GM12864 (cell line): ENCODE measurements around the gene LIME1.

Source experiments
- DNase-seq: peaks from one replicate; pipeline ENCODE4 v3.0.0-alpha.2; 2011; ENCODE audit warnings: low read depth
- H3K4me3 ChIP-seq: 2 replicates; pipeline ENCODE4 v1.5.1; 2011; ENCODE audit warnings: mild to moderate bottlenecking, low read depth, low read length, control low read depth
- CTCF ChIP-seq: IDR thresholded peaks from 2 replicates; pipeline ENCODE4 v1.5.1; 2011; ENCODE audit warnings: low read depth, mild to moderate bottlenecking, moderate library complexity, low read length, control low read depth, inconsistent platforms; ENCODE audit errors: missing control alignments

The LIME1 gene

GRCh38 chr20:63737945-63738686, 1.7 kb downstream of the LIME1 start:
- H3K4me3 ChIP-seq, result peak overlapping the region; percentile 65
- no peak for DNase-seq
- TF ChIP-seq CTCF, result no peak

GRCh38 chr20:63738687-63739129, 2.2 kb downstream of the LIME1 start:
- no peak for DNase-seq
- TF ChIP-seq CTCF, result no peak
- peak overlapping the region; percentile 65 for H3K4me3 ChIP-seq

GRCh38 chr20:63739130-63740069, 2.9 kb downstream of the LIME1 start, which contains the start of gene SLC2A4RG:
Gene SLC2A4RG, plus strand, starts transcription at chr20:63739776. Its CDS starts 137 bp downstream, at chr20:63739913.
- no peak for DNase-seq
- H3K4me3 ChIP-seq, result peak within 1 kb of the TSS; percentile 65
- no peak for TF ChIP-seq CTCF

GRCh38 chr20:63740070-63740626, 3.7 kb downstream of the LIME1 start:
- DNase-seq, result no peak

GRCh38 chr20:63740627-63741353, 4.3 kb downstream of the LIME1 start:
- no peak for TF ChIP-seq CTCF
- peak overlapping the region; percentile 61 for H3K4me3 ChIP-seq
- DNase-seq, result no peak

More at GRCh38 chr20:63740070-63740626, 3.7 kb downstream of the LIME1 start:
- no peak for TF ChIP-seq CTCF
- H3K4me3 ChIP-seq, result peak overlapping the region; percentile 61

GRCh38 chr20:63741354-63741675, 4.9 kb downstream of the LIME1 start:
- DNase-seq, result no peak
- H3K4me3 ChIP-seq, result no peak overlapping the region
- TF ChIP-seq CTCF, result no peak
